B cell (primary cell): Measurements from ENCODE around the gene ADGRV1. TPM values are rescaled to one million over a fixed set of nuclear protein-coding genes. Genes with fewer than 3 reads are reported as not detected.

Experiments used
- ATAC-seq: fragments of 200-7000 bp; cut with Tn5 transposase; one replicate; pipeline ENCODE4 v1.10.0; 2021; ENCODE audit warnings: low read depth, mild to moderate bottlenecking, moderate number of reproducible peaks, moderate library complexity
- CTCF ChIA-PET: fragments of 350-600 bp; sonication (Branson Sonifier 250); formaldehyde crosslinking; loops from one replicate; lab custom pipeline; 2021; ENCODE audit warnings: antibody characterized with exemption, inconsistent platforms; lab: Charles Lee
- POLR2A ChIA-PET: fragments of 350-600 bp; sonication (Branson Sonifier 250); formaldehyde crosslinking; loops from one replicate; lab custom pipeline; 2021; ENCODE audit warnings: antibody characterized with exemption; lab: Charles Lee
- DNase-seq: peaks from one replicate; pipeline ENCODE4 v3.0.0; 2013
- H2AFZ ChIP-seq: 2 replicates; pipeline ENCODE4 v1.6.1; 2012; ENCODE audit warnings: mild to moderate bottlenecking, low read depth, low read length; ENCODE audit not compliant: insufficient read depth, poor library complexity, severe bottlenecking
- H3K27ac ChIP-seq, 2 donors: 1 replicate in 1 of 2; 2 replicates in 1 of 2; pipeline ENCODE4 v1.5.1; 2012 to 2013; ENCODE audit warnings: low read length in 2 of 2, mild to moderate bottlenecking in 2 of 2, moderate library complexity in 1 of 2
- H3K27me3 ChIP-seq, 4 experiments: fragments of 200-600 bp in 1 of 4; sonication (generic) in 1 of 4; replicated peaks in 1 of 4; 1 replicate in 2 of 4; 2 replicates in 2 of 4; pipeline versions ENCODE4 v1.6.1 to v1.7.0; 2013 to 2016; ENCODE audit warnings: low read length in 3 of 4, mild to moderate bottlenecking in 2 of 4, mixed read lengths in 1 of 4, moderate library complexity in 1 of 4; ENCODE audit not compliant: insufficient read depth in 4 of 4, control insufficient read depth in 3 of 4; ENCODE audit errors: control extremely low read depth in 1 of 4
- H3K36me3 ChIP-seq, 2 experiments: replicated peaks in 1 of 2; 1 replicate in 1 of 2; 2 replicates in 1 of 2; pipeline versions ENCODE4 v1.6.1 to v1.7.1; 2013; ENCODE audit warnings: low read length in 1 of 2; ENCODE audit not compliant: insufficient read depth in 2 of 2, control insufficient read depth in 1 of 2; ENCODE audit errors: control extremely low read depth in 1 of 2, extremely low read depth in 1 of 2
- H3K4me1 ChIP-seq, 2 donors: fragments of 200-600 bp in 1 of 2; sonication (generic) in 1 of 2; 1 replicate in 1 of 2; 2 replicates in 1 of 2; pipeline versions ENCODE4 v1.5.1 to v1.6.1; 2013 to 2017; ENCODE audit warnings: low read length in 2 of 2; ENCODE audit not compliant: control insufficient read depth in 2 of 2, insufficient read depth in 2 of 2
- H3K4me2 ChIP-seq: replicated peaks from 2 replicates; pipeline ENCODE3; 2012; ENCODE audit warnings: mild to moderate bottlenecking, low read depth, low read length; ENCODE audit not compliant: poor library complexity, severe bottlenecking
- H3K4me3 ChIP-seq, 5 experiments: fragments of 200-600 bp in 1 of 5; sonication (generic) in 1 of 5; 1 replicate in 3 of 5; 2 replicates in 2 of 5; pipeline versions ENCODE4 v1.5.1 to v1.7.0; 2011 to 2016; ENCODE audit warnings: low read length in 4 of 5, mild to moderate bottlenecking in 4 of 5, low read depth in 2 of 5, control low read depth in 1 of 5, moderate library complexity in 1 of 5; ENCODE audit not compliant: insufficient read depth in 1 of 5; ENCODE audit errors: control extremely low read depth in 1 of 5, extremely low read depth in 1 of 5
- H3K79me2 ChIP-seq: fragments of 200-600 bp; sonication (generic); one replicate; pipeline ENCODE4 v1.6.0; 2016; ENCODE audit warnings: low read length; ENCODE audit not compliant: control insufficient read depth, insufficient read depth
- H3K9ac ChIP-seq: fragments of 200-600 bp; sonication (generic); 2 replicates; pipeline ENCODE4 v1.6.1; 2017; ENCODE audit warnings: mild to moderate bottlenecking, low read length, moderate library complexity
- H3K9me3 ChIP-seq, 3 donors: one replicate each; pipeline versions ENCODE4 v1.6.1 to v1.7.1; 2013; ENCODE audit warnings: low read length in 2 of 3; ENCODE audit not compliant: control insufficient read depth in 2 of 3, insufficient read depth in 1 of 3; ENCODE audit errors: control extremely low read depth in 1 of 3
- H4K20me1 ChIP-seq: 2 replicates; pipeline ENCODE4 v1.6.0; 2012; ENCODE audit warnings: mild to moderate bottlenecking, low read length; ENCODE audit not compliant: insufficient read depth, control insufficient read depth, poor library complexity, severe bottlenecking
- H3K27ac Mint-ChIP-seq: one replicate; pipeline ENCODE4 v1.8.0; 2021; ENCODE audit warnings: mixed read lengths
- H3K27me3 Mint-ChIP-seq: one replicate; pipeline ENCODE4 v1.8.0; 2021; ENCODE audit warnings: mixed read lengths
- H3K4me1 Mint-ChIP-seq: one replicate; pipeline ENCODE4 v1.8.0; 2021; ENCODE audit warnings: mixed read lengths
- H3K4me3 Mint-ChIP-seq: one replicate; pipeline ENCODE4 v1.8.0; 2021; ENCODE audit warnings: mixed read lengths
- H3K9me3 Mint-ChIP-seq: one replicate; pipeline ENCODE4 v1.8.0; 2022; ENCODE audit warnings: mixed read lengths; ENCODE audit not compliant: insufficient read depth
- EZH2 ChIP-seq: IDR thresholded peaks from 2 replicates; pipeline ENCODE4 v1.6.1; 2012; ENCODE audit warnings: borderline replicate concordance, low read depth, mild to moderate bottlenecking, moderate library complexity, low read length; ENCODE audit not compliant: insufficient read depth, poor library complexity, severe bottlenecking
- WGBS: methylation state at CpG from one replicate; pipeline ENCODE4 v1.1.5; 2013; ENCODE audit warnings: missing lambda C conversion rate; ENCODE audit not compliant: insufficient coverage; 5-methylcytosine and 5-hydroxymethylcytosine counted together
- intact Hi-C: fragments of 100-400 bp; cut with micrococcal nuclease; formaldehyde crosslinking; loops from one replicate; pipeline ENCODE4 v1.10.0; 2022
- polyA plus RNA-seq: library from polyadenylated mRNA; depleted of rRNA; stranded (reverse); fragments of >200 nt; gene quantifications from 2 replicates; pipeline ENCODE4 v1.2.3, GENCODE V29; 2012
- total RNA-seq, 2 donors: library from RNA; stranded (reverse); fragments of 120-200 nt in 1 of 2; gene quantifications; 1 replicate in 1 of 2; 2 replicates in 1 of 2; pipeline versions ENCODE4 v1.2.3 to v1.2.4, GENCODE V29; 2013 to 2022
- TF ChIP-seq, protein P1 (sequence below): fragments of 200-600 bp; IDR thresholded peaks from one replicate; pipeline ENCODE4 v1.8.0; 2022; ENCODE audit warnings: antibody characterized with exemption, mild to moderate bottlenecking

ADGRV1 gene
- total and polyA plus RNA-seq, 2 donors (not counting 1 experiment from before 2014, with no cell fraction given), result 0.07 TPM; not detected in 1

DNA sequence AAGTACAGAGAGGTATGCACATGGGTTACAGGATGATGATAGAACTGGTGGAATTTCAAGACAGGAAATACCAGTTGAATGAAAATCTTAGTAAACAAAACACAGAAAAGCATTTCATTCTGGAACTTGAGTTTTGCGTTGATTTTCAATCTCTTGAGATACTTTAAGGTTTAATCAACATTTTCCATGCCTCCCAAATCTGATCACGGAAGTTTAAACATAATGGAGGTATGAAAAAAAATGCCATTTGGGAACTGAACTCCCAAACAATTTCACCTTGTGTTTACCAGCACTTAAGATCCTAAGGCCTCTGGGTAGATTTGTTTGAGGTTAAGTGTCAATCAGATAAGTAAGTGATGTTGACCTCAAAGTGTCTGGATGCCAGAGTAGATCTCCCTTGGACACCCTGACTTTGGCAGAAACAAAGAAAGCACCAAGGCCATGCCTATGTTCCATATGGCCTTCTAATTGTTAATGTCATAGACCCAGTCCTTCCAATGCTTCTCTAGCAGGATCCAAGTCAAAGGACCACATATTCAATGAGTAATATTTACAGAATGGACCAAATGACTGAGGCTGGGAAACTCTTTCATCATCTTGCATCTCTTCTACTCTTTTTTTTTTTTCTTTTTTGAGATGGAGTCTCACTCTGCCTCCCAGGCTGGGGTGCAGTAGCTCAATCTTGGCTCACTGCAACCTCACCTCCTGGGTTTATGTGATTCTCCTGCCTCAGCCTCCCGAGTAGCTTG lies 607.6 kb downstream of the ADGRV1 start:
- Histone ChIP-seq H3K4me2 (no peak overlapping the region), H3K9ac (no peak overlapping the region), H3K4me1 (peaks cover 12% of the 10 kb centered on the region in 2 donors), H2AFZ (no peak overlapping the region), H3K79me2 (no peaks in the 10 kb centered on the region), H3K36me3 (no peaks in the 10 kb centered on the region), H3K9me3 (no peaks in the 10 kb centered on the region), H3K27me3 (peaks cover 0 to 4% (median 0%) of the 10 kb centered on the region in 4 experiments), H3K4me3 (no peak overlapping the region), H3K27ac (no peak overlapping the region), H4K20me1 (no peaks in the 10 kb centered on the region)
- intact Hi-C loops, result no loop called here
- H3K4me3 Mint-ChIP-seq, result no peak overlapping the region
- no peaks in the 10 kb centered on the region for H3K9me3 Mint-ChIP-seq
- no peak overlapping the region for H3K27ac Mint-ChIP-seq
- 100% methylated on average over 1 of the region's 3 CpGs for WGBS
- peaks cover 9% of the 10 kb centered on the region for H3K27me3 Mint-ChIP-seq
- DNase-seq (no peak), ATAC-seq (no peak)
- TF ChIP-seq, protein P1, sequence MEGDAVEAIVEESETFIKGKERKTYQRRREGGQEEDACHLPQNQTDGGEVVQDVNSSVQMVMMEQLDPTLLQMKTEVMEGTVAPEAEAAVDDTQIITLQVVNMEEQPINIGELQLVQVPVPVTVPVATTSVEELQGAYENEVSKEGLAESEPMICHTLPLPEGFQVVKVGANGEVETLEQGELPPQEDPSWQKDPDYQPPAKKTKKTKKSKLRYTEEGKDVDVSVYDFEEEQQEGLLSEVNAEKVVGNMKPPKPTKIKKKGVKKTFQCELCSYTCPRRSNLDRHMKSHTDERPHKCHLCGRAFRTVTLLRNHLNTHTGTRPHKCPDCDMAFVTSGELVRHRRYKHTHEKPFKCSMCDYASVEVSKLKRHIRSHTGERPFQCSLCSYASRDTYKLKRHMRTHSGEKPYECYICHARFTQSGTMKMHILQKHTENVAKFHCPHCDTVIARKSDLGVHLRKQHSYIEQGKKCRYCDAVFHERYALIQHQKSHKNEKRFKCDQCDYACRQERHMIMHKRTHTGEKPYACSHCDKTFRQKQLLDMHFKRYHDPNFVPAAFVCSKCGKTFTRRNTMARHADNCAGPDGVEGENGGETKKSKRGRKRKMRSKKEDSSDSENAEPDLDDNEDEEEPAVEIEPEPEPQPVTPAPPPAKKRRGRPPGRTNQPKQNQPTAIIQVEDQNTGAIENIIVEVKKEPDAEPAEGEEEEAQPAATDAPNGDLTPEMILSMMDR, result no peak
- TF ChIP-seq EZH2, result no peak
- ChIA-PET CTCF (interaction anchor here (1.2 kb wide), 1 partner anchor 218 kb away, joined by 3 read pairs; no protein-coding TSS in a partner anchor), POLR2A (no interaction called here)
- peaks cover 15% of the 10 kb centered on the region for H3K4me1 Mint-ChIP-seq

DNA sequence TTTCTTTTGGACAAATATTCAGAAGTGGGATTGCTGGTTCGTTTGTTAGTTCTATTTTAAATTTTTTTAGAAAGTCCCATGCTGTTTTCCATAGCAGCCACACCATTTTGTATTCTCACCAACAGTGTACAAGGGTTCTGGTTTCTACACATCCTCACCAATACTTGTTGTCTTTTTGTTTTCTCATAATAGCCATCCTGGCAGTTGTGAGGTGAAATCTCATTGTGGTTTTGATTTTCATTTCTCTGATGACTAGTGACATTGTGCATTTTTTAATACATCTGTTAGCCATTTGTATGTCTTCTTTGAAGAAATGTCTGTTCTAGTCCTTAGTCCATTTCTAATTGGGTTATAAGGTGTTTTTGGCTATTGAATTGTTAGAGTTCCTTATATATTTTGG lies 610.3 kb downstream of the ADGRV1 start:
- ATAC-seq, result no peak
- Mint-ChIP-seq H3K27ac (no peak overlapping the region), H3K4me1 (no peaks in the 10 kb centered on the region), H3K27me3 (peaks cover 12% of the 10 kb centered on the region), H3K9me3 (no peaks in the 10 kb centered on the region), H3K4me3 (no peak overlapping the region)
- H3K27me3 ChIP-seq, result peaks cover 0 to 4% (median 0%) of the 10 kb centered on the region in 4 experiments
- no peaks in the 10 kb centered on the region for H3K36me3 ChIP-seq
- no peak overlapping the region for H3K4me3 ChIP-seq
- H2AFZ ChIP-seq, result no peak overlapping the region
- H4K20me1 ChIP-seq, result no peaks in the 10 kb centered on the region
- no peak overlapping the region for H3K27ac ChIP-seq
- ChIA-PET POLR2A (no interaction called here), CTCF (no interaction called here)
- no peak overlapping the region for H3K4me2 ChIP-seq
- no peaks in the 10 kb centered on the region for H3K9me3 ChIP-seq
- H3K4me1 ChIP-seq, result no peaks in the 10 kb centered on the region
- no peak overlapping the region for H3K9ac ChIP-seq
- intact Hi-C loops, result no loop called here
- WGBS, result no CpG with 5 or more reads among the region's 1 CpG
- TF ChIP-seq EZH2, result no peak
- TF ChIP-seq, protein P1, result no peak
- H3K79me2 ChIP-seq, result no peaks in the 10 kb centered on the region
- DNase-seq, result no peak
